ENCODE measurements around the gene PVR. TPM values are rescaled to one million over a fixed set of nuclear protein-coding genes. Genes with fewer than 3 reads are reported as not detected.

The PVR gene
- total RNA-seq, 2 experiments from 2014 or later = 0.67 to 0.82 TPM

- H3K36me3 ChIP-seq (ENCODE audit: insufficient read depth, low read length) = no peaks in the 10 kb centered on the region
- no peak overlapping the region for H3K4me3 Mint-ChIP-seq
- H3K36me3 Mint-ChIP-seq (ENCODE audit: low read depth) = no peaks in the 10 kb centered on the region
- peaks cover 23% of the 10 kb centered on the region for H3K27me3 Mint-ChIP-seq
- TF ChIP-seq, protein P1, sequence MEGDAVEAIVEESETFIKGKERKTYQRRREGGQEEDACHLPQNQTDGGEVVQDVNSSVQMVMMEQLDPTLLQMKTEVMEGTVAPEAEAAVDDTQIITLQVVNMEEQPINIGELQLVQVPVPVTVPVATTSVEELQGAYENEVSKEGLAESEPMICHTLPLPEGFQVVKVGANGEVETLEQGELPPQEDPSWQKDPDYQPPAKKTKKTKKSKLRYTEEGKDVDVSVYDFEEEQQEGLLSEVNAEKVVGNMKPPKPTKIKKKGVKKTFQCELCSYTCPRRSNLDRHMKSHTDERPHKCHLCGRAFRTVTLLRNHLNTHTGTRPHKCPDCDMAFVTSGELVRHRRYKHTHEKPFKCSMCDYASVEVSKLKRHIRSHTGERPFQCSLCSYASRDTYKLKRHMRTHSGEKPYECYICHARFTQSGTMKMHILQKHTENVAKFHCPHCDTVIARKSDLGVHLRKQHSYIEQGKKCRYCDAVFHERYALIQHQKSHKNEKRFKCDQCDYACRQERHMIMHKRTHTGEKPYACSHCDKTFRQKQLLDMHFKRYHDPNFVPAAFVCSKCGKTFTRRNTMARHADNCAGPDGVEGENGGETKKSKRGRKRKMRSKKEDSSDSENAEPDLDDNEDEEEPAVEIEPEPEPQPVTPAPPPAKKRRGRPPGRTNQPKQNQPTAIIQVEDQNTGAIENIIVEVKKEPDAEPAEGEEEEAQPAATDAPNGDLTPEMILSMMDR (IDR thresholded peaks at IDR 0.05) = no peak
- peaks cover 8% of the 10 kb centered on the region for H3K4me1 ChIP-seq (ENCODE audit: insufficient read depth, low read length)
- H3K9me3 Mint-ChIP-seq = no peaks in the 10 kb centered on the region
- ATAC-seq (ENCODE audit: poor library complexity) (no peak), DNase-seq (peak in 3 of 14 experiments; percentile 7 to 52 (median 48))
- no peaks in the 10 kb centered on the region for H3K27me3 ChIP-seq (ENCODE audit: control insufficient read depth in 1 of 2, insufficient read depth in 2 of 2, low read length in 2 of 2)
- ChIA-PET CTCF (interaction anchor here (0.7 to 1.1 kb wide), 2 partner anchors 85 to 1355 kb away, joined by 3 to 4 read pairs; partner anchors contain the start of gene IGFL4), POLR2A (no interaction called here)
- intact Hi-C loops (cut with DNase I, micrococcal nuclease) = no loop called here
- no peak overlapping the region for H3K27ac ChIP-seq (ENCODE audit: low read depth in 1 of 2, low read length in 2 of 2)
- H3K4me1 Mint-ChIP-seq (ENCODE audit: low read depth) = peaks cover 17% of the 10 kb centered on the region
- H3K27ac Mint-ChIP-seq = no peak overlapping the region
- no peak overlapping the region for H3K4me3 ChIP-seq (ENCODE audit: low read length)
- H3K9me3 ChIP-seq (ENCODE audit: control insufficient read depth in 1 of 2, insufficient read depth in 1 of 2, low read length in 2 of 2) = no peaks in the 10 kb centered on the region
Observed at GRCh38 chr19:44685877-44686276, 42.2 kb downstream of the PVR start.

DNA sequence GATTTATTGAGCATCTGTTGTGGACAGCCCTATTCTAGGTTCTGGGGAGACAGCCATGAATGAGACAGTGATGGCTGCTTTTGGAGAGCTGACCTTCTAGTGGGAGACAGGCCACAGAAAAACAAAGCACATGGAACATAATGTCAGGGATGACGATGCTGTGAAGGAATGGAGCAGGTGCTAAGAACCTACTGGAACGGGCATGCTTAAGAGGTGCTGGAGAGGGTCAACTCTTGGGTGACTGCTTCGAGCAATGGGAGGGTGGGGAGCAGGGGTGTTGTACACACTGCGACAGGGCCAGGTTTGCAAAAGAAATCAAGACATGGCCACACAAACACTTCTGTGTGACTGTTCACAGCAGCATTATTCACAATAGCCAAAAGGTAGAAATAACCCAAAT is 43.2 kb downstream of the PVR start:
- Histone ChIP-seq H3K27ac (ENCODE audit: low read depth in 1 of 2, low read length in 2 of 2) (no peak overlapping the region), H3K27me3 (ENCODE audit: control insufficient read depth in 1 of 2, insufficient read depth in 2 of 2, low read length in 2 of 2) (no peaks in the 10 kb centered on the region), H3K9me3 (ENCODE audit: control insufficient read depth in 1 of 2, insufficient read depth in 1 of 2, low read length in 2 of 2) (no peaks in the 10 kb centered on the region), H3K36me3 (ENCODE audit: insufficient read depth, low read length) (no peaks in the 10 kb centered on the region), H3K4me1 (ENCODE audit: insufficient read depth, low read length) (peaks cover 16% of the 10 kb centered on the region), H3K4me3 (ENCODE audit: low read length) (no peak overlapping the region)
- H3K9me3 Mint-ChIP-seq = no peaks in the 10 kb centered on the region
- H3K27ac Mint-ChIP-seq = no peak overlapping the region
- no peak overlapping the region for H3K4me3 Mint-ChIP-seq
- peaks cover 23% of the 10 kb centered on the region for H3K27me3 Mint-ChIP-seq
- H3K4me1 Mint-ChIP-seq (ENCODE audit: low read depth) = peaks cover 19% of the 10 kb centered on the region
- ATAC-seq (ENCODE audit: poor library complexity) (no peak), DNase-seq (no peak)
- TF ChIP-seq, protein P1 (IDR thresholded peaks at IDR 0.05) = no peak
- ChIA-PET CTCF (interaction anchor here (5.2 kb wide), 1 partner anchor 37 kb away, joined by 49 read pairs; no protein-coding TSS in a partner anchor), POLR2A (no interaction called here)
- intact Hi-C loops (cut with DNase I, micrococcal nuclease) = no loop called here
- no peaks in the 10 kb centered on the region for H3K36me3 Mint-ChIP-seq (ENCODE audit: low read depth)

DNA sequence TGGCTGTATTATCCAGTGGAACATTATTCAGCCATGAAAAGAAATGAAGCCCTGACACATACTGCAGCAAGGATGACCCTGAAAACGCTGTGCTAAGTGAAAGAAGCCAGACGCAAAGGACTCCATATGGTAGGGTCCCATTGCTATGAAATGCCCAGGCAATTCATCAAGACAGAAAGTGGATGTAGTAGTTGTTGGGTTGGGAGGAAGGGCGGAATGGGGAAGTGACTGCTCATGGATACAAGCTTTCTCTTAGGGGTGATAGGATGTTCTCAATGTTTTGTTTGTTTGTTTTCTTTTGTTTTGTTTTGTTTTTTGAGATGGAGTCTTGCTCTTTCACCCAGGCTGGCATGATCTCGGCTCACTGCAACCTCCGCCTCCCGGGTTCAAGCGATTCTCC is 44.2 kb downstream of the PVR start:
- intact Hi-C loops (cut with DNase I, micrococcal nuclease) = no loop called here
- DNase-seq (peak in 1 of 14 experiments; percentile 22), ATAC-seq (ENCODE audit: poor library complexity) (no peak)
- Mint-ChIP-seq H3K4me1 (ENCODE audit: low read depth) (peaks cover 29% of the 10 kb centered on the region), H3K27ac (no peak overlapping the region), H3K36me3 (ENCODE audit: low read depth) (no peaks in the 10 kb centered on the region), H3K9me3 (no peaks in the 10 kb centered on the region), H3K27me3 (peaks cover 23% of the 10 kb centered on the region), H3K4me3 (no peak overlapping the region)
- TF ChIP-seq, protein P1 (IDR thresholded peaks at IDR 0.05) = no peak
- peaks cover 26% of the 10 kb centered on the region for H3K4me1 ChIP-seq (ENCODE audit: insufficient read depth, low read length)
- CTCF ChIA-PET = interaction anchor here (5.2 to 5.7 kb wide), 2 partner anchors 36 to 83 kb away, joined by 49 to 68 read pairs; no protein-coding TSS in a partner anchor
- POLR2A ChIA-PET = interaction anchor here (2.5 kb wide), 1 partner anchor 36 kb away, joined by 5 read pairs; no protein-coding TSS in a partner anchor
- no peaks in the 10 kb centered on the region for H3K36me3 ChIP-seq (ENCODE audit: insufficient read depth, low read length)
- H3K27ac ChIP-seq (ENCODE audit: low read depth in 1 of 2, low read length in 2 of 2) = no peak overlapping the region
- no peaks in the 10 kb centered on the region for H3K27me3 ChIP-seq (ENCODE audit: control insufficient read depth in 1 of 2, insufficient read depth in 2 of 2, low read length in 2 of 2)
- H3K9me3 ChIP-seq (ENCODE audit: control insufficient read depth in 1 of 2, insufficient read depth in 1 of 2, low read length in 2 of 2) = no peaks in the 10 kb centered on the region
- no peak overlapping the region for H3K4me3 ChIP-seq (ENCODE audit: low read length)

Data from CD4-positive, alpha-beta T cell (primary cell).